NB4 (cell line): ENCODE data around the gene SLC30A4.

ENCODE experiments used
- DNase-seq: peaks from one replicate; pipeline ENCODE4 v3.0.0; 2010; ENCODE audit warnings: low read depth
- H3K4me3 ChIP-seq: one replicate; pipeline ENCODE4 v1.5.1; 2011; ENCODE audit warnings: mild to moderate bottlenecking, low read depth, low read length, moderate library complexity
- CTCF ChIP-seq: IDR thresholded peaks from one replicate; pipeline ENCODE4 v1.5.1; 2012; ENCODE audit warnings: low read depth, low read length
- MYC ChIP-seq: IDR thresholded peaks from 2 replicates; pipeline ENCODE4 v1.6.1; 2011; ENCODE audit warnings: low read depth, low read length
- POLR2A ChIP-seq: IDR thresholded peaks from 2 replicates; pipeline ENCODE4 v1.6.1; 2011; ENCODE audit warnings: mild to moderate bottlenecking; ENCODE audit not compliant: insufficient read length; ENCODE audit errors: extremely low read depth
- TF ChIP-seq, protein P1 (sequence below): IDR thresholded peaks from 2 replicates; pipeline ENCODE4 v1.6.1; 2011; ENCODE audit warnings: low read depth, low read length

SLC30A4 gene

GRCh38 chr15:45454814-45455213 lies 67.7 kb downstream of the SLC30A4 start:
- TF ChIP-seq POLR2A (no peak), MYC (0 out of 2 replicates have a peak, but pooled peaks have one; percentile 38), CTCF (peak; percentile 2)
- TF ChIP-seq, protein P1, sequence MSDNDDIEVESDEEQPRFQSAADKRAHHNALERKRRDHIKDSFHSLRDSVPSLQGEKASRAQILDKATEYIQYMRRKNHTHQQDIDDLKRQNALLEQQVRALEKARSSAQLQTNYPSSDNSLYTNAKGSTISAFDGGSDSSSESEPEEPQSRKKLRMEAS: peak; percentile 42; the same call in 1 of the 2 replicates
- DNase-seq: peak; percentile 92
- H3K4me3 ChIP-seq: no peak overlapping the region

DNA sequence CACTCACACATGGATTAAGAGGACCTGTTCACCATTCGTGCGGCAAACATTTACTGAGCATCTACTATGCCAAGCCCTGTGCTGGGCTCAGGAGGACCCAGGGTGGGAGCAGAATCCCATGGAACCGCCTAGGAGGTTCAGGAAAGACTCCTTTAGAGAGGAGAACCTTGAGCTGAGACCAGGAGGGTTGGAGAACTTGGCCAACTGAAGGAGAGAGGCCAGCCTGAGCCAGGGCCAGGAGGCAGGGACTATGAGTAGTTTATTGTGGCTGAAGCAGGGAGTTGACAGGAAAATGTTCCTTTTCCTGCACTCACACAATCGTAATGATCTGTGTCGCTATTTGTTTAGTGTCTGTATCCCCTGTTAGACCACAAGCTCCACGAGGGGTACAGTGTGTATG lies 71.3 kb downstream of the SLC30A4 start:
- no peak for DNase-seq

GRCh38 chr15:45449916-45450867 lies 72.4 kb downstream of the SLC30A4 start:
- TF ChIP-seq POLR2A (no peak), MYC (no peak)
- DNase-seq: no peak

More for the DNA sequence above, 71.3 kb downstream of the SLC30A4 start:
- H3K4me3 ChIP-seq: no peak overlapping the region
- TF ChIP-seq, protein P1: no peak
- no peak for TF ChIP-seq POLR2A
- no peak for TF ChIP-seq MYC
- no peak for TF ChIP-seq CTCF

DNA sequence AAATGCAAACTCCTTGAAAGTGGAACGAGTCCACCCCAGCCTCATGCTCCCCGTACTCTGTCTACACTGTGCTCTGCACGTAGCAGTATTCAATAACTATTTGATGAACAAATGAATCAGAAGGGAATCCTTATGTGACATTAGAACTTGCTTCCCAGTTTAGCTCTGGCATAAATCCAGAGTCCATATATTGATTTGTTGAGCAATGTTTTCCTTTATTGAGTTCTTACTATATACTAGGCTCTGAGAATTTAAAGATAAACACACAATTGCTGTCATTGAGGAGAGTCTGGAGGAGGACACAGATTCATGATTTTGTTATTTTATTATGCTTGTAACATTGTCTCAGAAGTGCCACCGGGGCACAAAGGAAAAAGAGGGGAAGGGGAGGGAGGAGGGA lies 73.2 kb downstream of the SLC30A4 start:
- TF ChIP-seq MYC: no peak
- TF ChIP-seq POLR2A: no peak
- TF ChIP-seq, protein P1: no peak
- TF ChIP-seq CTCF: no peak
- no peak for DNase-seq
- no peak overlapping the region for H3K4me3 ChIP-seq

More at GRCh38 chr15:45449916-45450867, 72.4 kb downstream of the SLC30A4 start:
- H3K4me3 ChIP-seq: no peak overlapping the region

GRCh38 chr15:45448066-45448915 lies 74.3 kb downstream of the SLC30A4 start:
- TF ChIP-seq POLR2A (no peak), CTCF (no peak), MYC (peak; percentile 20; the same call in 1 of the 2 replicates)
- TF ChIP-seq, protein P1: peak; percentile 29; the same call in 1 of the 2 replicates
- H3K4me3 ChIP-seq: no peak overlapping the region
- peak; percentile 58 for DNase-seq

DNA sequence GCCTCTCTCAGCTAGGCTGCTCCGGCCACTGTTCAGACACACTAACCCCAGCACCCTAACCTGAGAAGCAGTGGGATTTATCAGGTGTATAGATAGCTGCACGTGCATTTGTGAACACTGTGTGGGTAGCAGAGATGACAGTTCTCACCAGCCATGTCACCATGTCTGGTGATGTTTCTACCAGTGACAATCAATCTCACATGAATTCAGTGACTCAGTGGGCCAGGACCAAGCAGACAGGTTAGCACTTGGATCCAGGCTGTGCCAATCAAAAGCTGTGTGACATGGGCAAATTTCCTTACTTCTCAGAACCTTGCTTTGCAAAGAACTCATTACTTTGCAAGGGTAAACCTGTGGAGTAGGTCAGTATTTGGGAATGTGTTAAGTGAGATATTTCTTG lies 78.9 kb downstream of the SLC30A4 start:
- no peak overlapping the region for H3K4me3 ChIP-seq
- TF ChIP-seq, protein P1: no peak
- TF ChIP-seq CTCF: no peak
- no peak for TF ChIP-seq MYC
- no peak for TF ChIP-seq POLR2A
- DNase-seq: no peak
